GM18517 (cell line): ENCODE results near the gene TMEM109.
A peak's percentile ranks its signal among the peaks of the same experiment; 100 is the strongest.
"Not testable (repeated sequence)": the region's sequence is repeated elsewhere in the genome, so short reads cannot be mapped to it uniquely, and the experiment has no call there.

Experiments used
- ATAC-seq: cut with Tn5 transposase; IDR thresholded peaks from one replicate; pipeline ENCODE4 v1.9.1; 2021; ENCODE audit warnings: mild to moderate bottlenecking, moderate library complexity; ENCODE audit not compliant: unreplicated experiment

Gene TMEM109

DNA sequence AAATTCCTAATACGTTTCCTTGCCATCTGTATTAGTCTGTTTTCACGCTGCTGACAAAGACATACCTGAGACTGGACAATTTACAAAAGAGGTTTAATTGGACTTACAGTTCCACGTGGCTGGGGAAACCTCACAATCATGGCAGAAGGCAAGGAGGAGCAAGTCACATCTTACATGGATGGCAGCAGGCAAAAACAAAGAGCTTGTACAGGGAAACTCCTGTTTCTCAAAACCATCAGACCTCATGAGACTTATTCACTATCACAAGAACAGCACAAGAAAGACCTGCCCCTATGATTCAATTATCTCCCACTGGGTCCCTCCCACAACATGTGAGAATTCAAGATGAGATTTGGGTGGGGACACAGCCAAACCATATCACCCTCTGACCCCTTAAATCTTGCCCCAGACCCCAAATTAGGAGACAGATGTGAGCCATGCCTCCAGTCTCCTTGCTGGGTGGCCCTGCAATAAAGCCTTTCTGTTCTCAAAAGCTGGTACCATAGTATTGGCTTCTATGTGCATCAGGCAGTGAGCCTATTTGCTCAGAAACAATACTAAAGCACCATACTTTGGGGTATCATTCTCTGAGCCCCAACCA is 4.2 kb upstream of the TMEM109 start:
- ATAC-seq, result not testable (repeated sequence)

DNA sequence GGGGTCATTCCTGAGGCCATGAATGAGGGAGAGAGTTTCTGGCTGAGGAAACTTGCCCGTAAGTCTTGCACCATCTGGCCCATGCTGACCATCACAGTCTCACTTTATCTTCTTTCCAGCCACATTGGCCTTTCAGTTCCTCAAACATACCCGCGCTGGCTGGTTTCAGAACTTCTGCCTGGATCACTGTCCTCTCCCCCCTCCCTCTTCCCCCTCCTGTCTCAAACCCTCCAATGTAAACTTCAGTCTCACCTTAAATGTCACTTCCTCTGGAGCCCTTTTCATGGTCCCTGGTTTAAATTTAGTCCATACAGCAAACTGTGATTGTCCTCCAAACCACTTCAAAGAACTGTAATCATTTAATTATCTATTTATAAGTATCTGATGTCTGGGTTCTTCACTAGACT is 3.7 kb upstream of the TMEM109 start:
- ATAC-seq, result peak; percentile 42

DNA sequence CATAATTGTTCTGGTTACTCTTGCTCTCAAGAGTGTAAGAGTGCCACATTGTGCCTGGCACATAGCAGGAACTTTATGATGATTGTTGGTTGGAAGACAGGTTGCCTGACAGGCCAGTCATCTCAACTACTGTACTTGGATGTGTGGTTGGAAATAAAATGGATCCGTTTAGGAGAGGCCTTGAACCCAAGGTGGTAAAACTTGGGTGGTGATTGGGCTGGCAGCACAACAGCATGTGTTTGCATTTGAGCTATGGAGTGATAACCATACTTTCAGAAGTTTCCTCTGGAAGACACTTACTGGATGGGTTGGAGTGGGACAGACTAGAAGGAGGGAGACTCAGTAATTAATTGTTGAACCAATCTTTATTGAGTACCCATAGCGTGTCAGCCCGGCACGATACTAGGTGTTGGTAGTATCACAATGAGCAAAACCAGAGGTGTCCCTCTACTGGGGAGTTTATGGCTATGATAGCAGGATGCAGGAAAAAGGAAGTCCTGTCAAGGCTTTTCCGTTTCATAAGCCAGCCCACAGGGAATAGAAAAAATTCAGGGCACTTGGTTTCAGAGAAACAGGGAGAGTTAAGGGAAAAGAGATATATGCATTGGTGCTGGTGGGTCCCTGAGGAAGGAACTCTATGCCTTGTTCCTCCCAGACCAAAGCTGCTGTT is 3.1 kb upstream of the TMEM109 start:
- no peak for ATAC-seq

DNA sequence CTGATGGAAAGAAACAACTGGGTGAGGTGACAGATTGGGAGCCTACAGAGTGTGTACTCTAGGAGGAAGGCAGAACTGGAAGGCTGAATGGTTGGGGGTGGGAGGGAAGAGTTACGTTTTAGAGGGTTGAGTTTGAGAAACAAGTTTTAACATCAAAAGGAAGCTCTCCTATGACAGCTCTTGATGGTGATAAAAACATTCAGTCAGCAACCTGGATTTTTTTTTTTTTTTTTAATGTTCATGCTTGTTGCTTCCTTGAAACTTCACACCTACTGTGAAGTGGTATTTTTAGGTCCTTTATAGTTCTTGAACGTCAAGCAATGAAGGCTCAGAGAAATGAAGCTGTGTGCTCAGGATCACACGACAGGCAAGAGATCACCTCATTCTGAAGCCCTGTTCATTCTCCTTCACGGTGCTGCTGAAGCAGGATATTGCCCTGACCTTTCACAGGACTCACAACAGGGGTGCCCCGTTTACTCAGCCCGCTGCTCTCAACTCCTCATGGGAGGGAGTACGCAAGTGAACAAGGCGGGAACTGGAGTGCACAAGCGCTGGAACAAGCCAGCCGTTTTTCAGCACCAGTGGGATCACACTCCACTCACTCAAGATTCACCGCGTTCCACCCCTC is 1.6 kb upstream of the TMEM109 start:
- ATAC-seq, result no peak

DNA sequence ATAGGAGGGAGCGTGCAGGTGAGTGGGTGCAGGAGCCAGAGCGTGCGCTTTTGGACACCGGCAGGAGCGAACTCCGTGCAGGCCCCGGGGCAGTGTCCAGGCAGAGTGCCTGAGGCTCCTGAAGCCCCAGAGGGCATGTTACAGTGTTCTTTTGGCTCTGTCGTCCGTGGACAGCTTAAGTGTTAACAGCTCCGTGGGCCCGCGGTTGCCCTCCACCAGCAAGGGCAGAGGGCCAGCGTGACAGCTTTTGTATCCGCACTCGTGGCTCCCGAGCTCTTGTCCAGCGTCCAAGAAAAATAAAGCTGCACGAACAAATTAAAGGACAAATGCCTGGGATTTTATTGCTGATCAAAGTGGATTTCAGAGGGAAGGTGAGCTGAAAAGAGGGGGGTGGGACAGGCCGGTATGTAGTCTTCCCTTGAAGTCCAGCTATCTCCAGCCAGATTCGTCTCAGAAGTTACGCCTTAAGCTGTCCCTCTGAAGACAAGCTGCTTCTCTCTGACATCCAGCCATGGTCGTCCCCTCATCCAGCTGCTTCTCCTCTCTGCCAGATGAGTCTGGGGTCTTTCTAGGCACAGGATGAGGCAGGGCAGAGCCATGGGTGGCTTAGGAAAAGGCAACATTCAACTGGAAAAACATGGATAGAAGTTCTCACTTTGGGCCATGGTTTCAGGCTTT is 968 bp upstream of the TMEM109 start:
- ATAC-seq, result no peak

DNA sequence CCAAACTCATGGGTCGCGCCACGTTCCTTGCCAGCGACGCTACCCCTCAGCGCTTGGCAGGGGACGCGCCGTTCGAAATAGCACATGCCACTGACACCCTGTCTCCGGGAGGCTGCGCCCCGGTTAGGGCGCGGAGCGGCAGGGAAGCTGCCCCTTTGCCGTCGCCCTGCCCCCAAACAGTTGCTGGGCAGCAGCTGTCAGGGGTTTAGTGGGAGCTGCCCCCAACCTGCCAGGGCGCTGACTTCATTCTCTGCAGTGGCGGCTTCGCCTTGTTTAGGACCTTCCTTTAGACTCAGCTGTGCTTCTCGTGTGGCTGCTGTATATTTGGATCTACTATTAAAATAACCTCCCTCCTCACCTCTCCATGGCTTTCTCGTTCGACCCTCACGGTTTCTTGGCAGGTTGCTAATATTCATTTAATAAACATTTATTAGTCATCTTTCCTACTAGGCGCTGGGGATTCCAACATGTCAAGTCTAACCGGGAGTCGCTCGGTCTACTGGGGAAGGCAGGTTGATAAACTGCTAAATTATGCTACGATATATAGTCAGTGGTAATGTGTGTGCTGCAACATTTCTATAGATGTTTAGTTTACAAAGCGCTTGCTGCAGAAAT is 782 bp downstream of the TMEM109 start:
- no peak for ATAC-seq

DNA sequence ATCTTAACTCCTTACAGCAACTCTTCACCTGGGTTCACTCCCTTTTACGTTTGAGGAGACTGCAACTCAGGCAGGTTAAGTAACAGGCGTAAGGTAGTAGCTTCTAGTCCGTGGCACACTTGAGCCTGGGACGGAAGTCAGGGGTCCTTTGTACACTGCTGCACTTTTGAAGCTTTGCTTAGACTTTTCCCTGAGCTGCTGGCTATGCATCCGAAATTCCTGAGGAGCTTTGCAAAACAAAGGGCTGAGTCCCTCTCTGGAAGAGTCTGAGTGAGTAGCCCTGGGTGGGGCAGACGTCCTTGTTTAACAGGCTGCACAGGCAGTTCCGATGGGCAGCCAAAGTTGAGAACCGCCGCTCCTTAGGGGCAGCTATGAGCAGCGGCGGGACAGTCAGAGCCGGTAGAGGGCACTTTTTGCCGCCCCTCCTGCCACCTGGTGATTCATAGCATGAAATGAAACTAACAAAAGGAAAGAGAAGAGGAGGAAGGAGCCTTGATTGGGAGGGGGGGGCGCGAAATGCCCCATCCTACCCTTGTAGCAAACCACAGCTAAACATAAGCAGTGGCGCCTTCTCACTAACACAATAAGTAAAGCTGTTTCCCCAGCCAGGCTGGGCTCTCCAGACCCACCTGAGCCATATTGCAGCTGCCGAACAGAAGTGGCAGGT is 1.4 kb downstream of the TMEM109 start:
- peak; percentile 60 for ATAC-seq

DNA sequence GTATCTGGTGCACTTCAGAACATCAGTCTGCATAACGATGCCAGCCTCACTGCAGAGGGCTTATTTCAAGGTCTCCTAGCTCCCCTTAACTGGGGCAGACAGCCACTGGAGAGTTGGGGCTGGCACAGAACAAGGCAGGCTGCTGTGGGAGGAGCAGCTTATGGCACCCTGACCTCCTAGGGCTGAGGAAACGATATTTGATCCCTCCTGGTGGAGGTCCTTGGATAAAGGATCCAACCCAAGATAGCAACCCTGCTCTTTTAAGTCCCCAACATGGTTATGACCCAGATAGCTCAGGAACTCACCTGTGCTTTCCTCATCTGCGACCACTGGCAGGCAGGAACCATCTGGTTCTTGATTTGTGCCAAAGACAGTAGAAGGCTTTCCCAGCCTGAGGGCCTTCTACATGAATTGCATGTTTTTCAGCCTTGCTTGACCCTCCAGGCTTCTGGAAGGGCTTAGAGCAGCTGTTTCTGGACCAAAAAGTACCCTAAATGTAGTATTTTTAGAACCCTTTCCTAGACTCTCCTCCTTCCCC is 2.8 kb downstream of the TMEM109 start:
- no peak for ATAC-seq

DNA sequence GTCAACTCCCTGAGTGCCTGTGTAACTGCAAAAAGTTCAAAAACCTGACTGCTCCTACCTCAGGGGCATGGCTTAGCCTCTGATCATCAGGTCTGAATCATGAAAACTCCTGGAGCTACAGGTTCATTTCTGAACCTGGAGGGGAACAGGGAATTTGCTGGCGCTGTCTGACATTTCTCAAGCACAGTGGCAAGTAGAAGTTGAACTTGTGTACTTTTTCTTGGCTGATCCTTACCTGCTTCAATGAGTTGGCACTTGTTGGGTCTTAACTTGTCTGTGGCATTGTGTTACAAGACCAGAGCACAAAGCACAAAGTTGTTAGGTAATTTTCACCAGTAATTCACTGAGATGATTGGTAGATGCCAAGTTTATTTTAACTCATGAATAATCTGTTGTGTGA is 3.3 kb downstream of the TMEM109 start:
- no peak for ATAC-seq

DNA sequence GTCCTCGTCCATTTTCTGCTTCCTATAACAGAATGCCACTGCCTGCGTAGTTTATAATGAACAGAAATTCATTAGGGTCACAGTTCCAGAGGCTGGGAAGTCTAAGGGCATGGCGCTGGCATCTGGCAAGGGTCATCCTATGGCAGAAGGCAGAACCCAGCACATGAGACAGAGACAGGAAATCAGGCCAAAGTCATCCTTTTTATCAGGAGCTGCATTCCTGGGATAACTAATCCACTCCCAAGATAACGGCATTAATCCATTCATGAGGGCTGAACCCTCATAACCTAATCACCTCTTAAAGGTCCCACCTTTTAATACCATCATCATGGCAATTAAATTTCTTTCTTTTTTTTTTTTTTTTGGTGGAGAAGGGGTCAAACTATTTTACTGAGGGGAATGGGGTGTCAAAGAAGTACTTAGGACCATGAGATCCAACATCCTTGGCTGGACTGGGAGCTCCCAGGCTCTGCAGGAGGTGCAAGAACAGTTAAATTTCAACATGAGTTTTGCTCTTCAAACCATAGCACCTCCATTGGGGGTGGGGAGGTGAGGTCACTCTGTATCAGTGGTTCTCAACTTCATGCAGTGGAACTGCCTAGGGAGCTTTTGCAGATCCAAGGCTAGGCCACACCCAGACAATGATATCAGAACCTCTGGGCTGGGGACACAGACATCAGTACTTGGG is 4.4 kb downstream of the TMEM109 start:
- ATAC-seq, result no peak

DNA sequence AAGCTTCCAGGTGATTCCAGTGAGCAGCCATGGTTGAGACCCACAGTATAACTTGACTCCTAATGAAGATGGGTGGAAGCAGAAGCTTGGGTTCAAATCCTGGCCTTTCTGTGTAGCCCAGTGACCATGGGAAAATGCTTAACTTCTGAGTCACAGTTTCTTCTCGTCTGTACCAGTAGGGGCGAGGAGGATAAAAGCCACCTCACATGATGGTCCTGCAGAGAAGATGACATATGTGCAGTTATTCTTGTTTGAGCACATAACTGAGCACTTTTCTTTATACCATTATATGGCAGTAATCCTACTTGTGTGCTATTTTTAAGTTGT is 4.9 kb downstream of the TMEM109 start:
- no peak for ATAC-seq

DNA sequence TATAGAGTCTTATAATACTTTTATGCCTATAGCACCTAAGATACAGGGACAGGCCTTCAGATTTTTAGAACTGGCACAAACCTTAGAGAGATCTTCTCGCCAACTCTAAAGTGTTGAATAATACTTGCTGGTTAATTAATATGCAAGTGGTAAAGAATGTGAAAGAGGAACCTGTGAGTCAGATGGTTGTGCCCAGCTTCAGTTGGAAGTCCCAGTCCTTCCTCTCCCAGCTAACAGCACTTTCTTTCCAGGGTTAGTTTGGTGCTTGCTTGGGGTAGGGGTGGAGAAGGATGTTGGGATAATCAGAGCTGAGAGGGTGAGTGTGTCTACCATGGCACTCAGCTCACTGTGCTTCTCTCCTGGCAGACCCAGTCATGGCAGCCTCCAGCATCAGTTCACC is 5.4 kb downstream of the TMEM109 start:
- ATAC-seq, result no peak

DNA sequence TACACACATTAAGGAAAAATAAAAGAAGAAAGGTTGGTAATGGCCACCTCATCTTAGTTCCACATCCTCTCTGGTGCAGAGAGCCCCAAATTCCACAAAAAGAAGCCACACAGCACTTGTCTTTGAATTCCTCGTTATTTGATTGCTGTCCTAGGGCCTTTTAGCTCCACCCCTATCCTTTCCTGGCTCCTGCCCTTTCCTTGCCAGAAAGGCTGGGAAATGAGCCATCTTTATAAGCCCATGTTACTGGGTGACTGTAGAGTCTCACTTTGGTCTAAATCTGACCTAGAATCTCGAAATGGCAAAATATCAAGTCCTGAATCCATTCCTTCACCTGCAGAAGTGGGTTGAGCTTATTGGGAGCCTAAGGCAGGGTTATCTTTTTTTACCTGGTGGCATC is 6.0 kb downstream of the TMEM109 start:
- no peak for ATAC-seq

DNA sequence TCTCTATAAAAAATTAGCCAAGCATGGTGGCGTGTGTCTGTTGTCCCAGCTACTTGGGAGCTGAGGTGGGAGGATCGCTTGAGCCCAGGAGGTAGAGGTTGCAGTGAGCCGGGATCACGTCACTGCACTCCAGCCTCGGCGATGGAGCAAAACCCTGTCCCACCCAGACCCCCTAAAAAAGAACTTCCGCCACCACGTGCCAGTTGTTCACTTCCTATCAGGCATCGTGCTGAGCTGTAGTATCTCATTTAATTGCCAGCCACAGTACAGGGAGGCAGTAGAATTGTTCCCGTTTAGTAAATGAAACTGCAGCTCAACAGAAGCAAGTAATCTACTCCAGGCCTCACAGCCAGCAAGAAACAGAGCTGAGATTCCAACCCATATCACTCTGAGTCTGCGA is 7.3 kb downstream of the TMEM109 start:
- no peak for ATAC-seq

DNA sequence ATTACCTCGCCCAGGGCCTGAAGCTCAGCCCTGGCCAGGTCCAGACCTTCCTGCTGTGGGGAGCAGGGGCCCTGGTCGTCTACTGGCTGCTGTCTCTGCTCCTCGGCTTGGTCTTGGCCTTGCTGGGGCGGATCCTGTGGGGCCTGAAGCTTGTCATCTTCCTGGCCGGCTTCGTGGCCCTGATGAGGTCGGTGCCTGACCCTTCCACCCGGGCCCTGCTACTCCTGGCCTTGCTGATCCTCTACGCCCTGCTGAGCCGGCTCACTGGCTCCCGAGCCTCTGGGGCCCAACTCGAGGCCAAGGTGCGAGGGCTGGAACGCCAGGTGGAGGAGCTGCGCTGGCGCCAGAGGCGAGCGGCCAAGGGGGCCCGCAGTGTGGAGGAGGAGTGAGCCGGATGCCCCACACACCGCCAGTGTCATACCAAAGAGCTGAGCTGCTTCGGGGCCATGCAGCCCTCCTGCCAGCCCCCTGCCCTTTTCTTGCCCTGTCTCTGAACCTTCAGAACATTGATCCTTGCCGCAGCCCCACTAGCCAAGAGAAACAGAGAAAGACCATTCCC is 7.9 kb downstream of the TMEM109 start:
- ATAC-seq, result no peak

DNA sequence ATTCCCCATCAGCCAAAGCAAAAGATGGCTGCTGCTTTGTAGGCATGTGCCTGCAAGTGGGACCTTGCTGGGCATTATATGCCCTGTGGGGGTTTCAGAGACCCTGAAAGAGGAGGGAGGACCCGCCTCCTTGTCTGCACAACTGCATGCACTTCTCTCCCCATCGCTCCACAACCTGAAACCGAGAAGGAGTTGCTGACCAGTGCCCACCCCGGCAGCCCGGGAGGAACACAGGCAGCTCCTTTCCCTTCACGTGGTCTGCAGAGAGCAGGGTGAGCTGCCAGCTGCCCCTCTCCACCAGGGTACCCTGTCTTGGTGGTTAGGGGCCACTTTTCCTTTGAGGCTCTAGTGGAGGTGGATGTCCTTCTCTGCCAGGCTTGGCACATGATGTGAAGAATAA is 8.9 kb downstream of the TMEM109 start:
- no peak for ATAC-seq

DNA sequence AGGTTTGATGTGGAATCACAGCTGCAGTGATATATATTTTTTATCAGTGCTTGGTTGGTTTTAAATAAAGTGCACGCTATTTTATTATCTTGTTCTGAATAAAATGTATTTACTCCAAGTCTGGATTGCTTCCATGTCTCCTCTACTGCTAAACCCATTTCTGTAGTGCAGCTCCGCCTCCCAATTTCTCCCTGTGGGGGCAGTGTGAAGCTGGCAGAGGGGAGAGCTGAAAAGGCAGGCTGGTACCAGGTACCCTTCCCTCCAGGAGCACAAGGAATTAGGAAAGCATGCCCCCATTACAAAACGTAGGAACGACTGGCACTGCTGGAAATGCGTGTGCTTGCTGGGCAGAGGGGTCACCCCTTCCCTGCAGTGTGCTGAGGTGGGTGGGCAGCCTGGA is 9.4 kb downstream of the TMEM109 start:
- ATAC-seq, result no peak

DNA sequence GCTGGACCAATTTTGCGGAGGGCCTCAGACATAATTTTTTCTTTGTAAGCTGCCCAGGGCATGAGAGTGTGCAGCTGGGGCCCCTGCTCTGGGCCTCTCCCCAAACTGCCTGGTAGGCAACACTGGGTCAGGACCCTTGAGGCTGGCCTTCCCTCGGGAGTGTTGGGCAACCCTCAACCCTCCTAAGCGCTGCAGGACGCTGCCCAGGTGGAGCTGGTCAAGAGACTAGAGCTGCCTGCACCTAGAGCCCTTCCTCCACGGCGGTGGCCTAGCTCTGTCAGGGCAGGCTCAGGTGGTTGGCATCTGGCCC is 9.8 kb downstream of the TMEM109 start:
- no peak for ATAC-seq

DNA sequence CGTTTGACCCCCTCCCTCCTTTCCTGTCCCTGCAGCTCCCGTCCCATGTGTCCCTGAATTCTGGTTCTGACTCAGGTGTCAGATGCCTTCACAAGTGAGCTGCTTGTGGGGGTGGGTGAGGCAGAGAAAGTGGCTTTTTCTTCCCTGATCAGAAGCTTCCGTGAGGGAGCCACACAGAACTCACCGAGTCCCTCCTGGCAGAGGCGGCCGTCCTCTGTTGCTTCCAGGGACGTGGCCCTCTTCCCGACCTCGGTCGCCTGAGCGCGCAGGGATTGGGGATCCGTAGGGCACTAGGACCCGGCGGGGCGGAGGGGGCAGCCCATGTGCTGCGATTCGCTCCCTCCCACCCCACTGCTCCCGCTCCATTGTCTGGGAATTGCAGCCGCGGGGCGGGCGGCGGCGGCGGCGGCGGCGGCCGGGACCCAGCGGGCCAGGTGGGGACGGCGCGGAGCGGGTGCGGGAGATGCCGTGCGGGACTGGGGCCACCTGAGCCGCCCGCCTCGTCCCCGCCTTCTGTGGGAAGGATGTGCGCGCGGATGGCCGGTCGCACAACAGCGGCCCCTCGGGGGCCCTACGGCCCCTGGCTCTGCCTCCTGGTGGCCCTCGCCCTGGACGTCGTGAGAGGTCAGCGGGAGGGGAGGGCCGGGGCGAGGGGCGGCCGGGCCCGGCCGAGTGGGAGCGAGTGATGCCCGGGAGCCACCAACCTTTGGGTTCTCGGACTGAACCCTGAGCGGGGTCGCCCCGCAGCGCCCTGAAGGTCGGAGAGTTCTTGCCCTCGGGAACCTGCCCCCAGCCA is 10.3 kb downstream of the TMEM109 start, which contains the start of gene TMEM132A:
TSS of gene TMEM132A (plus strand) at position 351 of the 796 bp plus-strand sequence. CDS start at position 525, 174 bp downstream.
- no peak for ATAC-seq
